K562 (cell line): ENCODE data around the gene TRPC4AP. TPM values are rescaled to one million over a fixed set of nuclear protein-coding genes. Genes with fewer than 3 reads are reported as not detected.

Experiments
- ATAC-seq: fragments of 200-7000 bp; cut with Tn5 transposase; 3 replicates; pipeline ENCODE4 v1.9.1; 2020; ENCODE audit warnings: moderate library complexity
- Bru-seq: library from RNA; stranded (reverse); fragments of 400-500 nt; gene quantifications from one replicate; lab custom pipeline; 2021; lab: Mats Ljungman, UMichigan
- BruChase-seq, 2 experiments: library from RNA; stranded (reverse); fragments of 400-500 nt; gene quantifications; one replicate each; lab custom pipeline; 2021; lab: Mats Ljungman, UMichigan
- BruUV-seq: library from RNA; stranded (reverse); fragments of 400-500 nt; replicated peaks from 2 replicates; lab custom pipeline; 2021; lab: Mats Ljungman, UMichigan
- CTCF ChIA-PET: fragments of 300-600 bp; formaldehyde crosslinking; extraction: SDS; loops from one replicate; lab custom pipeline; 2021; ENCODE audit warnings: low intra/inter-chr PET ratio; lab: Yijun Ruan, JAX
- POLR2A ChIA-PET: fragments of 300-600, 350-650 bp; sonication (Branson Sonifier 250); formaldehyde crosslinking; extraction: SDS; loops from one replicate; lab custom pipeline; 2021; ENCODE audit warnings: antibody characterized with exemption, inconsistent platforms; lab: Yijun Ruan, JAX
- DNase-seq, 4 experiments: peaks; one replicate each; pipeline versions ENCODE4 v3.0.0 to v3.0.0-alpha.2; 2011 to 2018; ENCODE audit warnings: low spot score in 3 of 4, mixed read lengths in 3 of 4; ENCODE audit errors: extremely low read depth in 1 of 4
- FAIRE-seq: peaks from 2 replicates; lab custom pipeline; 2011; peaks lifted over from hg19 to GRCh38; lab: Jason Lieb, UNC
- H2AFZ ChIP-seq: 2 replicates; pipeline ENCODE4 v1.6.0; 2011; ENCODE audit warnings: low read depth, low read length, control low read depth, inconsistent platforms
- H3K27ac ChIP-seq: fragments of 200-600 bp; 3 replicates; pipeline ENCODE4 v1.8.0; 2011; ENCODE audit warnings: low read depth, mild to moderate bottlenecking, control low read depth, inconsistent platforms, low read length, moderate library complexity, mixed read lengths; ENCODE audit errors: extremely low read depth
- H3K27me3 ChIP-seq, 2 experiments: fragments of 300-600 bp in 1 of 2; 2 replicates in 1 of 2; 3 replicates in 1 of 2; pipeline versions ENCODE4 v1.6.0 to v1.8.0; 2011; ENCODE audit warnings: inconsistent platforms in 2 of 2, low read length in 2 of 2, mild to moderate bottlenecking in 1 of 2, mixed read lengths in 1 of 2, moderate library complexity in 1 of 2; ENCODE audit not compliant: control insufficient read depth in 2 of 2, insufficient read depth in 2 of 2
- H3K36me3 ChIP-seq: fragments of 300-600 bp; 3 replicates; pipeline ENCODE4 v1.8.0; 2011; ENCODE audit warnings: mild to moderate bottlenecking, low read length, inconsistent platforms; ENCODE audit not compliant: control insufficient read depth, insufficient read depth
- H3K4me1 ChIP-seq, 2 experiments: fragments of 200-600 bp in 1 of 2; replicated peaks in 1 of 2; 2 replicates in 1 of 2; 3 replicates in 1 of 2; pipeline versions ENCODE4 v1.5.1 to v1.8.0; 2011; ENCODE audit warnings: inconsistent platforms in 2 of 2, low read length in 2 of 2, mild to moderate bottlenecking in 1 of 2, mixed read lengths in 1 of 2, moderate library complexity in 1 of 2; ENCODE audit not compliant: control insufficient read depth in 2 of 2, insufficient read depth in 2 of 2
- H3K4me2 ChIP-seq: 2 replicates; pipeline ENCODE4 v1.6.1; 2011; ENCODE audit warnings: low read length, control low read depth, inconsistent platforms, mixed read lengths; ENCODE audit not compliant: insufficient read depth
- H3K4me3 ChIP-seq: fragments of 200-600 bp; sonication (generic), shearing (Covaris generic); 2 replicates; pipeline ENCODE4 v1.5.1; 2016; ENCODE audit warnings: control low read depth, inconsistent platforms
- H3K79me2 ChIP-seq: fragments of 200-600 bp; 3 replicates; pipeline ENCODE4 v1.8.0; 2011; ENCODE audit warnings: low read length, inconsistent platforms; ENCODE audit not compliant: control insufficient read depth, insufficient read depth
- H3K9ac ChIP-seq, 2 experiments: 2 replicates each; pipeline versions ENCODE4 v1.6.0 to v1.6.1; 2011; ENCODE audit warnings: low read depth in 2 of 2, low read length in 2 of 2, control low read depth in 1 of 2, inconsistent platforms in 1 of 2, mild to moderate bottlenecking in 1 of 2, mixed read lengths in 1 of 2; ENCODE audit not compliant: insufficient read depth in 1 of 2
- H3K9me1 ChIP-seq: one replicate; pipeline ENCODE4 v1.6.0; 2011; ENCODE audit warnings: inconsistent platforms, mild to moderate bottlenecking, low read length, moderate library complexity; ENCODE audit not compliant: control insufficient read depth, insufficient read depth
- H3K9me3 ChIP-seq: replicated peaks from 2 replicates; pipeline ENCODE4 v1.5.1; 2011; ENCODE audit warnings: low read depth, low read length, inconsistent platforms; ENCODE audit not compliant: control insufficient read depth, insufficient read depth
- H4K20me1 ChIP-seq: replicated peaks from 2 replicates; pipeline ENCODE4 v1.6.1; 2011; ENCODE audit warnings: low read length, inconsistent platforms, mixed read lengths; ENCODE audit not compliant: control insufficient read depth, insufficient read depth
- CBFB ChIP-seq: sonication (generic); formaldehyde crosslinking; IDR thresholded peaks from 2 replicates; pipeline ENCODE4 v1.4.0; 2020; ENCODE audit warnings: mild to moderate bottlenecking, missing genetic modification reagents
- CSDE1 ChIP-seq, 2 experiments: fragments of 450-650 bp; IDR thresholded peaks; 2 replicates each; pipeline ENCODE4 v1.6.1; 2016; ENCODE audit warnings: mild to moderate bottlenecking in 1 of 2
- CTBP1 ChIP-seq: fragments of 450-650 bp; IDR thresholded peaks from 2 replicates; pipeline ENCODE4 v1.6.1; 2016; ENCODE audit warnings: borderline replicate concordance
- CXXC5 ChIP-seq: fragments of 250-450 bp; sonication (Bioruptor Pico); IDR thresholded peaks from 2 replicates; pipeline ENCODE4 v1.8.0; 2022; ENCODE audit warnings: inconsistent platforms, mild to moderate bottlenecking, moderate library complexity
- IFI16 ChIP-seq: fragments of 250-450 bp; sonication (Bioruptor Pico); IDR thresholded peaks from 2 replicates; pipeline ENCODE4 v2.1.2; 2022; ENCODE audit warnings: mild to moderate bottlenecking, inconsistent platforms
- MCM2 ChIP-seq: fragments of 450-650 bp; IDR thresholded peaks from 2 replicates; pipeline ENCODE4 v1.6.1; 2017; ENCODE audit warnings: low read depth, mild to moderate bottlenecking
- NELFE ChIP-seq: IDR thresholded peaks from 2 replicates; pipeline ENCODE4 v1.6.1; 2011; ENCODE audit warnings: mild to moderate bottlenecking; ENCODE audit not compliant: insufficient read depth, insufficient read length
- NFIC ChIP-seq: fragments of 450-650 bp; IDR thresholded peaks from 2 replicates; pipeline ENCODE4 v1.6.1; 2017; ENCODE audit warnings: mild to moderate bottlenecking, inconsistent platforms
- SAFB2 ChIP-seq: fragments of 200-400 bp; formaldehyde crosslinking; IDR thresholded peaks from 2 replicates; pipeline ENCODE4 v1.6.1; 2018; ENCODE audit warnings: borderline replicate concordance, low read length, low read depth, moderate library complexity; ENCODE audit not compliant: severe bottlenecking
- ZFX ChIP-seq: sonication (generic); formaldehyde crosslinking; IDR thresholded peaks from 2 replicates; pipeline ENCODE4 v1.8.0; 2022; ENCODE audit warnings: mild to moderate bottlenecking, missing genetic modification reagents, moderate library complexity
- ZKSCAN1 ChIP-seq: fragments of 150-350 bp; IDR thresholded peaks from 2 replicates; pipeline ENCODE4 v1.6.1; 2016; ENCODE audit warnings: low read depth, low read length
- ZKSCAN8 ChIP-seq: fragments of 200-800 bp; sonication (Bioruptor generic); IDR thresholded peaks from 2 replicates; pipeline ENCODE4 v1.6.1; 2016; ENCODE audit warnings: missing genetic modification characterization, missing compliant biosample characterization
- ZNF124 ChIP-seq: sonication (generic); formaldehyde crosslinking; IDR thresholded peaks from 2 replicates; pipeline ENCODE4 v1.8.1; 2022; ENCODE audit warnings: missing genetic modification reagents
- ZNF699 ChIP-seq: fragments of 250-450 bp; sonication (Bioruptor Pico); IDR thresholded peaks from 2 replicates; pipeline ENCODE4 v1.8.0; 2021; ENCODE audit warnings: mild to moderate bottlenecking, moderate library complexity; ENCODE audit not compliant: insufficient replicate concordance
- WGBS: fragments of 100-300 bp; shearing (Covaris generic); methylation state at CpG from one replicate; pipeline ENCODE4 v1.1.6; 2016; ENCODE audit warnings: low coverage, mixed read lengths; ENCODE audit not compliant: insufficient coverage; ENCODE audit errors: missing lambda C conversion rate; 5-methylcytosine and 5-hydroxymethylcytosine counted together
- in situ Hi-C: fragments of 300-500 bp; cut with MboI; formaldehyde crosslinking; loops from 4 replicates; pipeline ENCODE4 v1.15.0; 2018; ENCODE audit warnings: inconsistent platforms, mixed read lengths
- intact Hi-C: fragments of 100-400 bp; cut with micrococcal nuclease; formaldehyde crosslinking; loops from 2 replicates; pipeline ENCODE4 v1.14.2; 2022
- long read RNA-seq, 3 experiments: library from polyadenylated mRNA in 2 of 3; library from RNA in 1 of 3; unstranded in 2 of 3; stranded (forward) in 1 of 3; transcript quantifications; one replicate each; pipeline ENCODE4 v2.0.0, GENCODE V29; 2019 to 2022
- polyA minus RNA-seq, 3 experiments: library from RNA; depleted of rRNA, polyadenylated mRNA; stranded (reverse); fragments of >200 nt; gene quantifications; 2 replicates each; pipeline ENCODE4 v1.2.3, GENCODE V29; 2011
- polyA plus RNA-seq, 8 experiments: library from polyadenylated mRNA; depleted of rRNA in 4 of 8; stranded (reverse) in 5 of 8; unstranded in 3 of 8; fragments of >200 nt; fragmentation: Nextera tagmentation in 2 of 8; fragmentation: Illumina TruSeq in 1 of 8; extraction: Ambion mirVana in 2 of 8; extraction: Trizol in 1 of 8; gene quantifications; 2 replicates each; pipeline versions ENCODE4 v1.2.1 to v1.2.3, GENCODE V29; 2011 to 2014; ENCODE audit warnings: inconsistent platforms in 1 of 8, missing spikeins in 1 of 8
- total RNA-seq, 7 experiments: library from RNA; depleted of rRNA in 6 of 7; stranded (reverse); fragments of >200 nt in 6 of 7; fragmentation: Illumina TruSeq in 2 of 7; extraction: Trizol in 2 of 7; gene quantifications; 2 replicates each; pipeline versions ENCODE4 v1.2.1 to v1.2.3, GENCODE V29; 2011 to 2021; ENCODE audit warnings: low replicate concordance in 1 of 7

Gene TRPC4AP
- 144 and 200 TPM in 2 replicates for total RNA-seq (2011; cell fraction: chromatin; rRNA removed; ENCODE audit: low replicate concordance)
- total RNA-seq (2011; cell fraction: nucleolus; rRNA removed) = 104 and 109 TPM in 2 replicates
- total RNA-seq (2011; cell fraction: nucleoplasm; rRNA removed) = 81.8 and 94.8 TPM in 2 replicates
- total RNA-seq (2014; rRNA removed) (27.8 and 30.4 TPM in 2 replicates), total RNA-seq (2014; rRNA removed; fragmentation: Illumina TruSeq; extraction: Trizol) (30.8 and 31.4 TPM in 2 replicates), total RNA-seq (2015; rRNA removed; fragmentation: Illumina TruSeq; extraction: Trizol) (33.2 and 33.3 TPM in 2 replicates), total RNA-seq (2021) (52.4 and 55.9 TPM in 2 replicates), polyA plus RNA-seq (2011; rRNA removed) (70.3 and 92.0 TPM in 2 replicates), polyA plus RNA-seq (2014; fragmentation: Illumina TruSeq; extraction: Trizol) (49.1 and 53.7 TPM in 2 replicates), polyA plus RNA-seq (2014; fragmentation: Nextera tagmentation; extraction: Ambion mirVana) (1 to 10 TPM; 2.3 to 3.6 TPM), polyA plus RNA-seq (2014; rRNA removed) (54.4 and 55.0 TPM in 2 replicates), polyA minus RNA-seq (2011; rRNA and poly(A)+ RNA removed) (79.0 and 79.5 TPM in 2 replicates), Bru-seq, nascent RNA (percentile 84 among the genes with signal in this experiment), BruChase-seq, experiment 1, labeled RNA remaining after a 2-hour chase (percentile 89 among the genes with signal in this experiment), BruChase-seq, experiment 2, labeled RNA remaining after a 6-hour chase (percentile 90 among the genes with signal in this experiment)
- polyA plus RNA-seq (2011; cell fraction: cytosol; rRNA removed) = 72.8 and 74.0 TPM in 2 replicates
- 202 and 245 TPM in 2 replicates for polyA plus RNA-seq (2011; cell fraction: nucleus; rRNA removed)
- 41.4 and 126 TPM in 2 replicates for polyA plus RNA-seq (2012)
- 42.6 and 43.7 TPM in 2 replicates for polyA minus RNA-seq (2011; cell fraction: cytosol; rRNA and poly(A)+ RNA removed)
- 37.8 and 72.4 TPM in 2 replicates for polyA minus RNA-seq (2011; cell fraction: nucleus; rRNA and poly(A)+ RNA removed)
- long read RNA-seq, experiment 1, transcript TRPC4AP-202 (19 exons, 3,138 nt) = minor isoform, 27 of 230 reads
- long read RNA-seq, experiment 1, transcript TRPC4AP-201 (19 exons, 3,226 nt) = major isoform, 71 of 230 reads
- long read RNA-seq, experiment 1, partial matches to known transcripts = 80 of 230 reads
- long read RNA-seq, experiment 1, other reads (novel, unspliced or antisense) = 52 of 230 reads
- long read RNA-seq, experiment 2, transcript TRPC4AP-201 (19 exons, 3,226 nt) = major isoform, 27 of 77 reads
- long read RNA-seq, experiment 2, transcript TRPC4AP-202 (19 exons, 3,138 nt) = minor isoform, 6 of 77 reads
- long read RNA-seq, experiment 2, partial matches to known transcripts = 24 of 77 reads
- long read RNA-seq, experiment 2, other reads (novel, unspliced or antisense) = 20 of 77 reads
- long read RNA-seq, experiment 3, transcript TRPC4AP-201 (19 exons, 3,226 nt) = major isoform, 24 of 54 reads
- long read RNA-seq, experiment 3, transcript TRPC4AP-202 (19 exons, 3,138 nt) = minor isoform, 13 of 54 reads
- long read RNA-seq, experiment 3, partial matches to known transcripts = 13 of 54 reads
- long read RNA-seq, experiment 3, other reads (novel, unspliced or antisense) = 4 of 54 reads

GRCh38 chr20:35092524-35093266 is at the start of gene TRPC4AP:
Gene TRPC4AP, minus strand, starts transcription at chr20:35092807. Its CDS starts 26 bp downstream, at chr20:35092781.
- Histone ChIP-seq H3K4me1 (peaks cover 15 to 18% of the 10 kb centered on the region in 2 experiments), H3K27ac (peak within 1 kb of the TSS; percentile 93), H3K9me1 (no peaks in the 10 kb centered on the region), H3K27me3 (no peaks in the 10 kb centered on the region), H3K9me3 (no peaks in the 10 kb centered on the region; the same call in 1 of the 2 replicates), H2AFZ (peak within 1 kb of the TSS; percentile 96), H4K20me1 (no peaks in the 10 kb centered on the region), H3K79me2 (peaks cover 47% of the 10 kb centered on the region), H3K36me3 (peaks cover 10% of the 10 kb centered on the region; the same call in 2 of the 3 replicates), H3K4me2 (peak within 1 kb of the TSS; percentile 85), H3K9ac (peak within 1 kb of the TSS; percentile 92 to 95), H3K4me3 (peak within 1 kb of the TSS; percentile 92)
- ATAC-seq (peak; percentile 92), DNase-seq (peak; percentile 88 to 94 (median 88)), FAIRE-seq (peak; percentile 68)
- ChIA-PET POLR2A (interaction anchor here (0.6 to 1.1 kb wide), 4 partner anchors 23 to 925 kb away, joined by 3 read pairs; no protein-coding TSS in a partner anchor), CTCF (no interaction called here)
- intact Hi-C loops (loop anchor here (1.0 to 2.0 kb wide), 2 partner anchors 54 to 218 kb away; partner anchors contain the start of gene EDEM2), in situ Hi-C loops (no loop called here)
- BruUV-seq = no TSS peak
- WGBS = 1% methylated on average over 49 of the region's 69 CpGs
- TF ChIP-seq MCM2 (no peak), CXXC5 (peak; percentile 98), ZFX (CRISPR knock-in tag) (peak; percentile 96), ZNF699 (CRISPR knock-in tag) (no peak), CTBP1 (peak; percentile 55; the same call in 1 of the 2 replicates), NFIC (peak; percentile 60), ZKSCAN8 (CRISPR knock-in tag) (no peak), ZNF124 (CRISPR knock-in tag) (no peak), IFI16 (no peak), ZKSCAN1 (no peak), CBFB (CRISPR knock-in tag) (no peak), CSDE1 (IDR thresholded peaks at IDR 0.05) (no peak), SAFB2 (no peak), NELFE (no peak)
